GM23338 (cell line): ENCODE results near the gene MYH15. TPM values are rescaled to one million over a fixed set of nuclear protein-coding genes. Genes with fewer than 3 reads are reported as not detected.

Experiments
- ATAC-seq: fragments of 200-7000 bp; cut with Tn5 transposase; 3 replicates; pipeline ENCODE4 v1.9.1; 2020
- DNase-seq: peaks from one replicate; pipeline ENCODE4 v3.0.0-alpha.2; 2015; ENCODE audit warnings: low spot score
- H2AFZ ChIP-seq: fragments of 200-600 bp; sonication (generic); 2 replicates; pipeline ENCODE4 v1.8.0; 2016; ENCODE audit warnings: antibody characterized with exemption, mild to moderate bottlenecking, moderate library complexity
- H3F3A ChIP-seq: fragments of 200-600 bp; sonication (generic); replicated peaks from 2 replicates; pipeline ENCODE4 v1.8.0; 2017; ENCODE audit warnings: antibody characterized with exemption, mixed run types, low read depth
- H3K27ac ChIP-seq: fragments of 200-600 bp; sonication (generic); 2 replicates; pipeline ENCODE4 v1.6.1; 2016; ENCODE audit warnings: low read depth
- H3K27me3 ChIP-seq: fragments of 200-600 bp; sonication (generic); 2 replicates; pipeline ENCODE4 v1.8.0; 2016; ENCODE audit warnings: mild to moderate bottlenecking, mixed run types, moderate library complexity; ENCODE audit not compliant: insufficient read depth
- H3K36me3 ChIP-seq: fragments of 200-600 bp; sonication (generic); 2 replicates; pipeline ENCODE4 v1.8.0; 2016; ENCODE audit warnings: mild to moderate bottlenecking; ENCODE audit not compliant: insufficient read depth
- H3K4me1 ChIP-seq: fragments of 200-600 bp; sonication (generic); 2 replicates; pipeline ENCODE4 v1.8.0; 2016; ENCODE audit warnings: mild to moderate bottlenecking, moderate library complexity; ENCODE audit not compliant: insufficient read depth
- H3K4me2 ChIP-seq: fragments of 200-600 bp; sonication (generic); 2 replicates; pipeline ENCODE4 v1.7.1; 2017; ENCODE audit warnings: mixed run types
- H3K4me3 ChIP-seq: fragments of 200-600 bp; sonication (generic); 2 replicates; pipeline ENCODE4 v1.6.1; 2016; ENCODE audit warnings: mixed run types
- H3K79me2 ChIP-seq: fragments of 200-600 bp; sonication (generic); replicated peaks from 2 replicates; pipeline ENCODE4 v1.8.0; 2017; ENCODE audit warnings: mild to moderate bottlenecking; ENCODE audit not compliant: insufficient read depth
- H3K9me2 ChIP-seq: fragments of 200-600 bp; sonication (generic); 2 replicates; pipeline ENCODE4 v1.8.0; 2017; ENCODE audit not compliant: insufficient read depth
- H4K20me1 ChIP-seq: fragments of 200-600 bp; sonication (generic); replicated peaks from 2 replicates; pipeline ENCODE4 v1.8.0; 2017; ENCODE audit warnings: mild to moderate bottlenecking; ENCODE audit not compliant: insufficient read depth
- H3K27ac Mint-ChIP-seq: 2 replicates; pipeline ENCODE4 v1.8.0; 2020; ENCODE audit warnings: inconsistent platforms, mild to moderate bottlenecking, moderate library complexity, mixed read lengths
- H3K27me3 Mint-ChIP-seq: 3 replicates; pipeline ENCODE4 v1.8.0; 2022; ENCODE audit warnings: low read depth, mild to moderate bottlenecking, moderate library complexity, mixed read lengths, inconsistent platforms; ENCODE audit not compliant: insufficient read depth, poor library complexity
- H3K36me3 Mint-ChIP-seq: 3 replicates; pipeline ENCODE4 v1.8.0; 2021; ENCODE audit warnings: low read depth, mild to moderate bottlenecking, inconsistent platforms, moderate library complexity, mixed read lengths
- H3K4me1 Mint-ChIP-seq: 3 replicates; pipeline ENCODE4 v1.8.0; 2020; ENCODE audit warnings: mild to moderate bottlenecking, inconsistent platforms, mixed read lengths
- H3K4me3 Mint-ChIP-seq: 3 replicates; pipeline ENCODE4 v1.8.0; 2021; ENCODE audit warnings: moderate library complexity, mild to moderate bottlenecking, inconsistent platforms, mixed read lengths
- H3K9me3 Mint-ChIP-seq: 3 replicates; pipeline ENCODE4 v1.8.0; 2020; ENCODE audit warnings: moderate library complexity, mild to moderate bottlenecking, inconsistent platforms, mixed read lengths
- CTCF ChIP-seq, 2 experiments: fragments of 200-600 bp in 1 of 2; sonication (generic) in 1 of 2; conservative IDR thresholded peaks; 2 replicates each; pipeline versions ENCODE4 v1.5.1 to v1.6.1; 2016 to 2017; ENCODE audit warnings: antibody characterized with exemption in 2 of 2, low read depth in 2 of 2, mild to moderate bottlenecking in 2 of 2, moderate library complexity in 1 of 2
- EZH2 ChIP-seq: fragments of 200-600 bp; sonication (generic); IDR thresholded peaks from one replicate; pipeline ENCODE4 v1.8.0; 2017; ENCODE audit warnings: antibody characterized with exemption, mild to moderate bottlenecking, low read depth; ENCODE audit not compliant: unreplicated experiment
- EZH2phosphoT487 ChIP-seq: fragments of 200-600 bp; sonication (generic); IDR thresholded peaks from one replicate; pipeline ENCODE4 v1.8.1; 2018; ENCODE audit warnings: antibody characterized with exemption; ENCODE audit not compliant: unreplicated experiment
- JUNB ChIP-seq: IDR thresholded peaks from one replicate; pipeline ENCODE4 v1.6.1; 2016; ENCODE audit warnings: antibody characterized with exemption; ENCODE audit not compliant: unreplicated experiment
- POLR2AphosphoS5 ChIP-seq: IDR thresholded peaks from 2 replicates; pipeline ENCODE4 v1.6.1; 2016; ENCODE audit warnings: antibody characterized with exemption, low read depth
- STAT1 ChIP-seq: IDR thresholded peaks from one replicate; pipeline ENCODE4 v1.6.1; 2016; ENCODE audit warnings: antibody characterized with exemption; ENCODE audit not compliant: unreplicated experiment
- ZNF114 ChIP-seq: fragments of 250-450 bp; sonication (Bioruptor Pico); IDR thresholded peaks from 2 replicates; pipeline ENCODE4 v1.5.0; 2020; ENCODE audit warnings: mild to moderate bottlenecking, moderate library complexity
- ZNF331 ChIP-seq: fragments of 250-450 bp; sonication (Bioruptor Pico); IDR thresholded peaks from 2 replicates; pipeline ENCODE4 v1.5.0; 2020; ENCODE audit warnings: low read depth, mild to moderate bottlenecking, moderate library complexity
- polyA plus RNA-seq: library from polyadenylated mRNA; unstranded; fragments of >200 nt; fragmentation: Nextera tagmentation; extraction: Ambion mirVana; gene quantifications from 2 replicates; pipeline ENCODE4 v1.2.1, GENCODE V29; 2016
- total RNA-seq: library from RNA; depleted of rRNA; stranded (reverse); fragments of >200 nt; shearing (Covaris generic); gene quantifications from 2 replicates; pipeline ENCODE4 v1.2.3, GENCODE V29; 2014
- TF ChIP-seq, protein P1 (sequence below): fragments of 250-450 bp; sonication (Bioruptor Pico); IDR thresholded peaks from 2 replicates; pipeline ENCODE4 v1.5.0; 2020; ENCODE audit warnings: mild to moderate bottlenecking, moderate library complexity
- TF ChIP-seq, protein P2 (sequence below): IDR thresholded peaks from one replicate; pipeline ENCODE4 v1.6.1; 2018; ENCODE audit warnings: antibody characterized with exemption; ENCODE audit not compliant: unreplicated experiment

Gene MYH15
- total and polyA plus RNA-seq, 2 experiments from 2014 or later = 0.07 TPM; not detected in 1

DNA sequence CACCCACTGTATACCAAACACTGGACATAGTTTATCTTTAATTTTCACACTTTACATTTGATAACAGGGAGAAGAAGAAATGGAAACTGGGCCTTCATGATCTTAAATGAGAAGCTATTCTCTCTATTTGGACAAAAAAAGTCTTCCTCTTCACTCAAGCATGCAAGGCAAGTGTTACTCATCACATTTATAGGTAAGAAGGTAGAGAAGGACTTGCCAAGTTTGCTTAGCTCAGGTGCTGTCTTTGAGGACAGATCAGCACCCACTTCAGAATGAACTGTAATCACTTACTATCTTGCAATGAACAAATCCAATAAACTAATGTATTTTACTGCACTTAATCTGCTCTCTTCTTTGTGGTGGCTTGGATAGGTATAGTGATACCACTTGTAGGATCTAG lies 1.1 kb upstream of the MYH15 start:
- no peaks in the 10 kb centered on the region for H3K9me3 Mint-ChIP-seq
- Histone ChIP-seq H3K36me3 (no peaks in the 10 kb centered on the region), H3K4me3 (no peak overlapping the region), H3K4me2 (no peak overlapping the region), H3K79me2 (no peaks in the 10 kb centered on the region), H3F3A (no peaks in the 10 kb centered on the region), H3K27ac (no peak overlapping the region), H4K20me1 (no peaks in the 10 kb centered on the region), H3K4me1 (peaks cover 12% of the 10 kb centered on the region), H3K9me2 (no peaks in the 10 kb centered on the region), H3K27me3 (no peaks in the 10 kb centered on the region), H2AFZ (no peak overlapping the region)
- peaks cover 9% of the 10 kb centered on the region for H3K4me1 Mint-ChIP-seq
- H3K27ac Mint-ChIP-seq = no peak overlapping the region
- TF ChIP-seq POLR2AphosphoS5 (no peak), EZH2phosphoT487 (no peak), STAT1 (no peak), EZH2 (no peak), JUNB (no peak), CTCF (conservative IDR thresholded peaks at IDR 0.05; ENCODE audit: low read depth in 2 of 2) (no peak), ZNF114 (CRISPR knock-in tag) (no peak), ZNF331 (CRISPR knock-in tag) (no peak)
- TF ChIP-seq, protein P1, sequence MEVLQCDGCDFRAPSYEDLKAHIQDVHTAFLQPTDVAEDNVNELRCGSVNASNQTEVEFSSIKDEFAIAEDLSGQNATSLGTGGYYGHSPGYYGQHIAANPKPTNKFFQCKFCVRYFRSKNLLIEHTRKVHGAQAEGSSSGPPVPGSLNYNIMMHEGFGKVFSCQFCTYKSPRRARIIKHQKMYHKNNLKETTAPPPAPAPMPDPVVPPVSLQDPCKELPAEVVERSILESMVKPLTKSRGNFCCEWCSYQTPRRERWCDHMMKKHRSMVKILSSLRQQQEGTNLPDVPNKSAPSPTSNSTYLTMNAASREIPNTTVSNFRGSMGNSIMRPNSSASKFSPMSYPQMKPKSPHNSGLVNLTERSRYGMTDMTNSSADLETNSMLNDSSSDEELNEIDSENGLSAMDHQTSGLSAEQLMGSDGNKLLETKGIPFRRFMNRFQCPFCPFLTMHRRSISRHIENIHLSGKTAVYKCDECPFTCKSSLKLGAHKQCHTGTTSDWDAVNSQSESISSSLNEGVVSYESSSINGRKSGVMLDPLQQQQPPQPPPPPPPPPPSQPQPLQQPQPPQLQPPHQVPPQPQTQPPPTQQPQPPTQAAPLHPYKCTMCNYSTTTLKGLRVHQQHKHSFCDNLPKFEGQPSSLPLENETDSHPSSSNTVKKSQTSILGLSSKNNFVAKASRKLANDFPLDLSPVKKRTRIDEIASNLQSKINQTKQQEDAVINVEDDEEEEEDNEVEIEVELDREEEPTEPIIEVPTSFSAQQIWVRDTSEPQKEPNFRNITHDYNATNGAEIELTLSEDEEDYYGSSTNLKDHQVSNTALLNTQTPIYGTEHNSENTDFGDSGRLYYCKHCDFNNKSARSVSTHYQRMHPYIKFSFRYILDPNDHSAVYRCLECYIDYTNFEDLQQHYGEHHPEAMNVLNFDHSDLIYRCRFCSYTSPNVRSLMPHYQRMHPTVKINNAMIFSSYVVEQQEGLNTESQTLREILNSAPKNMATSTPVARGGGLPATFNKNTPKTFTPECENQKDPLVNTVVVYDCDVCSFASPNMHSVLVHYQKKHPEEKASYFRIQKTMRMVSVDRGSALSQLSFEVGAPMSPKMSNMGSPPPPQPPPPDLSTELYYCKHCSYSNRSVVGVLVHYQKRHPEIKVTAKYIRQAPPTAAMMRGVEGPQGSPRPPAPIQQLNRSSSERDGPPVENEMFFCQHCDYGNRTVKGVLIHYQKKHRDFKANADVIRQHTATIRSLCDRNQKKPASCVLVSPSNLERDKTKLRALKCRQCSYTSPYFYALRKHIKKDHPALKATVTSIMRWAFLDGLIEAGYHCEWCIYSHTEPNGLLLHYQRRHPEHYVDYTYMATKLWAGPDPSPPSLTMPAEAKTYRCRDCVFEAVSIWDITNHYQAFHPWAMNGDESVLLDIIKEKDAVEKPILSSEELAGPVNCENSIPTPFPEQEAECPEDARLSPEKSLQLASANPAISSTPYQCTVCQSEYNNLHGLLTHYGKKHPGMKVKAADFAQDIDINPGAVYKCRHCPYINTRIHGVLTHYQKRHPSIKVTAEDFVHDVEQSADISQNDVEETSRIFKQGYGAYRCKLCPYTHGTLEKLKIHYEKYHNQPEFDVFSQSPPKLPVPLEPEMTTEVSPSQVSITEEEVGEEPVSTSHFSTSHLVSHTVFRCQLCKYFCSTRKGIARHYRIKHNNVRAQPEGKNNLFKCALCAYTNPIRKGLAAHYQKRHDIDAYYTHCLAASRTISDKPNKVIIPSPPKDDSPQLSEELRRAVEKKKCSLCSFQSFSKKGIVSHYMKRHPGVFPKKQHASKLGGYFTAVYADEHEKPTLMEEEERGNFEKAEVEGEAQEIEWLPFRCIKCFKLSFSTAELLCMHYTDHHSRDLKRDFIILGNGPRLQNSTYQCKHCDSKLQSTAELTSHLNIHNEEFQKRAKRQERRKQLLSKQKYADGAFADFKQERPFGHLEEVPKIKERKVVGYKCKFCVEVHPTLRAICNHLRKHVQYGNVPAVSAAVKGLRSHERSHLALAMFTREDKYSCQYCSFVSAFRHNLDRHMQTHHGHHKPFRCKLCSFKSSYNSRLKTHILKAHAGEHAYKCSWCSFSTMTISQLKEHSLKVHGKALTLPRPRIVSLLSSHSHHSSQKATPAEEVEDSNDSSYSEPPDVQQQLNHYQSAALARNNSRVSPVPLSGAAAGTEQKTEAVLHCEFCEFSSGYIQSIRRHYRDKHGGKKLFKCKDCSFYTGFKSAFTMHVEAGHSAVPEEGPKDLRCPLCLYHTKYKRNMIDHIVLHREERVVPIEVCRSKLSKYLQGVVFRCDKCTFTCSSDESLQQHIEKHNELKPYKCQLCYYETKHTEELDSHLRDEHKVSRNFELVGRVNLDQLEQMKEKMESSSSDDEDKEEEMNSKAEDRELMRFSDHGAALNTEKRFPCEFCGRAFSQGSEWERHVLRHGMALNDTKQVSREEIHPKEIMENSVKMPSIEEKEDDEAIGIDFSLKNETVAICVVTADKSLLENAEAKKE (CRISPR knock-in tag) = no peak
- TF ChIP-seq, protein P2, sequence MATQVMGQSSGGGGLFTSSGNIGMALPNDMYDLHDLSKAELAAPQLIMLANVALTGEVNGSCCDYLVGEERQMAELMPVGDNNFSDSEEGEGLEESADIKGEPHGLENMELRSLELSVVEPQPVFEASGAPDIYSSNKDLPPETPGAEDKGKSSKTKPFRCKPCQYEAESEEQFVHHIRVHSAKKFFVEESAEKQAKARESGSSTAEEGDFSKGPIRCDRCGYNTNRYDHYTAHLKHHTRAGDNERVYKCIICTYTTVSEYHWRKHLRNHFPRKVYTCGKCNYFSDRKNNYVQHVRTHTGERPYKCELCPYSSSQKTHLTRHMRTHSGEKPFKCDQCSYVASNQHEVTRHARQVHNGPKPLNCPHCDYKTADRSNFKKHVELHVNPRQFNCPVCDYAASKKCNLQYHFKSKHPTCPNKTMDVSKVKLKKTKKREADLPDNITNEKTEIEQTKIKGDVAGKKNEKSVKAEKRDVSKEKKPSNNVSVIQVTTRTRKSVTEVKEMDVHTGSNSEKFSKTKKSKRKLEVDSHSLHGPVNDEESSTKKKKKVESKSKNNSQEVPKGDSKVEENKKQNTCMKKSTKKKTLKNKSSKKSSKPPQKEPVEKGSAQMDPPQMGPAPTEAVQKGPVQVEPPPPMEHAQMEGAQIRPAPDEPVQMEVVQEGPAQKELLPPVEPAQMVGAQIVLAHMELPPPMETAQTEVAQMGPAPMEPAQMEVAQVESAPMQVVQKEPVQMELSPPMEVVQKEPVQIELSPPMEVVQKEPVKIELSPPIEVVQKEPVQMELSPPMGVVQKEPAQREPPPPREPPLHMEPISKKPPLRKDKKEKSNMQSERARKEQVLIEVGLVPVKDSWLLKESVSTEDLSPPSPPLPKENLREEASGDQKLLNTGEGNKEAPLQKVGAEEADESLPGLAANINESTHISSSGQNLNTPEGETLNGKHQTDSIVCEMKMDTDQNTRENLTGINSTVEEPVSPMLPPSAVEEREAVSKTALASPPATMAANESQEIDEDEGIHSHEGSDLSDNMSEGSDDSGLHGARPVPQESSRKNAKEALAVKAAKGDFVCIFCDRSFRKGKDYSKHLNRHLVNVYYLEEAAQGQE = no peak
- H3K27me3 Mint-ChIP-seq = no peaks in the 10 kb centered on the region
- no peaks in the 10 kb centered on the region for H3K36me3 Mint-ChIP-seq
- no peak overlapping the region for H3K4me3 Mint-ChIP-seq
- ATAC-seq (no peak), DNase-seq (no peak)
